Activated CD4-positive, alpha-beta T cell treated with anti-CD3 and anti-CD28 coated beads, Interleukin-2, Interleukin-6, amounts not matched to agents 100 ng/mL and 50 ng/mL, durations not matched to agents 16 hours and 8 hours (primary cell): ENCODE measurements around the gene MYO7A.

Experiments used
- DNase-seq: peaks from one replicate; pipeline ENCODE4 v3.0.0-alpha.2; 2020

The MYO7A gene

DNA sequence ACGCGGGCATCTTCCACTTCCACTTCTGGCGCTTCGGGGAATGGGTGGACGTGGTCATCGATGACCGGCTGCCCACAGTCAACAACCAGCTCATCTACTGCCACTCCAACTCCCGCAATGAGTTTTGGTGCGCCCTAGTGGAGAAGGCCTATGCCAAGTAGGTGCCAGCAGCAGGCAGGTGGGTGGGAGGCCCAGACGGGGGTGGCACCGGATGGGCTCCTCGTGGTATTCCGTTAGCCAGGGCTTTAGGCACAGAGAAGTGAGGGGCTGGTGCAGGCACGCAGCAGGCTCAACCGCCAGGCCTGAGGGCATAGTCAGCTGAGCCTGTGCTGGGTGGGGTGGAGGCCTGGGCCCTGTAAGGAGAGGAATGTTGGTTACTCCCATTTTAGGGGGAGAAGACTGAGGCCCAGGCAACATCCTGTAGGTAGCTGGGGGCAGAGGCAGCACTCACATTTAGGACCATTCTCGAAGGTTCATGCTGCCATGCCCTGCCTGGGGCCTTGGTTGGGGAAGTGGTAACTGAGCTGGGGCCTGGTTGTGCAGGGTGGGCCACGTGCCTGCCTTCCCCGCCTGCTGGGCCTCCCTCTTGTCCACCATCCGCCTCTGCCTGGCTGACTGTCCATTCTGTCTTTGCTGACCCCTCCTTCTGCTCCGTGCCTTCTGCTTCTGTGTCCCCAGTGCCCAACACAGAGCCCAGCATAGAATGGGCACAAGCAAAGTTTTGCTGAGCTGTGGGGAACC is 15.2 kb upstream of the MYO7A start:
- DNase-seq: no peak

DNA sequence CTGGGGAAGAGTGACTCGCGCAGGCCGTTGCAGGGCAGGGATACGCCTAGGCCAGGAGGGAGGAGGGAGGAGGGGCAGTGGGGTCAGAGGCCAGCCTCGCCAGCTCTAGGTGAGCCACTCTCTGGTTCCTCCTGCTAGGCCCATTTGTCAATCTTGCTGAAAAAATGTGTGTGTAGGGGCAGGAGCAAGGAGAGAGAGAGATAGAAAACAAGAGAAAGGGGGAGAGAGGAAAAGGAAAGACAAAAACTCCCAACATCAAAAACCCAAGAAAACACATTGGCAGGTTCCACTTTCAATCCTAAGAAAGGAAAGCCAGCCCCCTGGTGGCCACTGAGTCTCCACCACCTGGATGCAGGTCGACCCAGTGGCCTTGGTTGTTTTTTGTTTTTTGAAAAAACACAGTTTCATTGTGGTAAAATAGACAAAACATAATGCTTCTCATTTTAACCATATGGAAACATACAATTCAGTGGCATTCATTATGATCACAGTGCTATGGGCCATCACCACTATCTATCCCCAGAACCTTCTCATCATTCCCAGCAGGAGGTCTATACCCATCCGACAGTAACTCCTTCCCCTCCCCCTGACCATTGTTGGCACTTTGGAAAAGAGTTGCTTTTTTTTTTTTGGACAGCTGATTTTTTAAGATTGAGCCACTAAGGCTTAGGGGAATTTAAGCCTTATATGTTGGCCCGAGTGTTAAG is 14.5 kb upstream of the MYO7A start:
- DNase-seq: peak; percentile 11

DNA sequence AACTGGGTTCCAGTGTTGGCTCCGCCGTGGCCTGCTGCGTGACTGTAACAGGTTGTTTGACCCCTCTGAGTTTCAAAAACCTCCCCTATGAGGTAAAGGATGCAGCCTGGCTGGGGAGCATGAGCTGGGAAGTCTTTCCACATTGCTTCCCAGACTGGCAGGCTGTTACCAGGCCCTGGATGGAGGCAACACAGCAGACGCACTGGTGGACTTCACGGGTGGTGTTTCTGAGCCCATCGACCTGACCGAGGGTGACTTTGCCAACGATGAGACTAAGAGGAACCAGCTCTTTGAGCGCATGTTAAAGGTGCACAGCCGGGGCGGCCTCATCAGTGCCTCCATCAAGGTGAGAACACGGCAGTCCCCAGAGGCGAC is 14.0 kb upstream of the MYO7A start:
- no peak for DNase-seq

DNA sequence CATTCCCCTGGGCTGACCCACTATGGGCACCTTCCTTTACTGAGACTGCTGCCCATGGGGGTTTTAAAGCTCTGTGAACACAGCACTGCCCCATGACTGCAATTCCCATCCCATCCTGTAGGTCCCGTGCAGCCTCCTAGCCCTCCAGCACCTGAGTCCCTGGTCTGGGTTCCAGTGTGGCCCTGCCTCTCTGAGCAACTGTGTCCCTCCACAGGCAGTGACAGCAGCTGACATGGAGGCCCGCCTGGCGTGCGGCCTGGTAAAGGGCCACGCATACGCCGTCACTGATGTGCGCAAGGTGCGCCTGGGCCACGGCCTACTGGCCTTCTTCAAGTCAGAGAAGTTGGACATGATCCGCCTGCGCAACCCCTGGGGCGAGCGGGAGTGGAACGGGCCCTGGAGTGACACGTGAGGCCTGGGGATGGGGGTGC is 12.8 kb upstream of the MYO7A start:
- no peak for DNase-seq

DNA sequence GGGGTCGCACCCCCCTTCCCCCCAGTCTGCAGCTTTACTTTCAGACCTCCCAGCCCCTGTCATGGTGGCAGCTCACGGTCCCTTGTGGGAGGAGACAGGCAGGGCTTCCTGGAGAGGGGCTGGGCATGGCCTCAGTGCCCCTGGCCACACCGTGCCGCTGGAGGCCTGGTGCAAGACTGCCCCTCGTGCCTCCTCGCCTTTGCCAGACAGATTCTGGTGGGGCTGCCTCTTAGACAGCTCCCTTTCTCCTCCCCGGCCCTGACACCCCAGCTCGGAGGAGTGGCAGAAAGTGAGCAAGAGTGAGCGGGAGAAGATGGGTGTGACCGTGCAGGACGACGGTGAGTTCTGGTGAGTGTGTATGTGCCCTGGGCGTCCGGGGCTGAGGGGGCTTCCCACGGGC is 12.1 kb upstream of the MYO7A start:
- DNase-seq: no peak

DNA sequence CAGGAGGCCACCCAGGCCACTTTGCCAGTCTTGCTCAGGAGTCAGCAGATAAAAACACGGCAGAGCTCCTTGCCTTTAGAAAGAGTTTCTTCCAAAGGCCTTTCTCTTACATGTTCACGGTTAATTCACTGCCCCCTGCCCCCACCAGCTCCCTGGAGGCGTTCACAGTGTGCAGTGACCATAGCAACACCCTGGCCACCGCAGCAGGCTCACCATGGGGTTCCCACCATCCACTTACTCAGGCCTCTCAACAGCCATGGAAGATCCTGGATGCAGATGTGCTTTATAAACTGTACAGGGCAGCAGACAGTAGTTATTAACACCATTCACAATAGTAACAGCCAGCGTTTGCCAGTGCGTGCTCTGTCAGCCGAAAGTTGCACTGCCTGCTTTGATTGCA is 10.6 kb upstream of the MYO7A start:
- no peak for DNase-seq

DNA sequence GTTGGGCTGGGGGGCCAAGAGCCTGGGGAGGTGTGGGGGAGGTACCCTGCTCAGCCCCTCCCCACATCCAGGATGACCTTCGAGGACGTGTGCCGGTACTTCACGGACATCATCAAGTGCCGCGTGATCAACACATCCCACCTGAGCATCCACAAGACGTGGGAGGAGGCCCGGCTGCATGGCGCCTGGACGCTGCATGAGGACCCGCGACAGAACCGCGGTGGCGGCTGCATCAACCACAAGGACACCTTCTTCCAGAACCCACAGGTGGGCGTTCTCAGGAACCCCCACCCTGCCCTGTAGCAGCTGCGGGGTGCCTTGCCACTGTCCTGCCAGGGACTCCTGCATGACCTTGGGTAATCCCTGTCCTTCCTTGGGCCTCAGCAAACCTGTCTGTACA is 10.0 kb upstream of the MYO7A start:
- no peak for DNase-seq

DNA sequence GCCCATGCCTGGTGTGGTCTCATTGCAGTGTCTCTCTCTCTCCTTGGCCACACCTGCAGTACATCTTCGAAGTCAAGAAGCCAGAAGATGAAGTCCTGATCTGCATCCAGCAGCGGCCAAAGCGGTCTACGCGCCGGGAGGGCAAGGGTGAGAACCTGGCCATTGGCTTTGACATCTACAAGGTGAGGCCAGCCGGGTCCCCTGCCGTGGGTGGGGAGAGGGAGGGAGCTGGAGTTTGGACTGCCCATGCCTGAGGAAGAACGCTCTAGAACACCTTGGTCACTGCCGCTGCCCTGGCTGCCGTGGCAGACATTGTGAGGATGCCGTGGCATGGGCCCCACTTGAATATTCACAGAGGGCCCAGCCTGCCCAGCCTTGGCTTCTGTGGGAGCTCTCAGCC is 9.1 kb upstream of the MYO7A start:
- no peak for DNase-seq

DNA sequence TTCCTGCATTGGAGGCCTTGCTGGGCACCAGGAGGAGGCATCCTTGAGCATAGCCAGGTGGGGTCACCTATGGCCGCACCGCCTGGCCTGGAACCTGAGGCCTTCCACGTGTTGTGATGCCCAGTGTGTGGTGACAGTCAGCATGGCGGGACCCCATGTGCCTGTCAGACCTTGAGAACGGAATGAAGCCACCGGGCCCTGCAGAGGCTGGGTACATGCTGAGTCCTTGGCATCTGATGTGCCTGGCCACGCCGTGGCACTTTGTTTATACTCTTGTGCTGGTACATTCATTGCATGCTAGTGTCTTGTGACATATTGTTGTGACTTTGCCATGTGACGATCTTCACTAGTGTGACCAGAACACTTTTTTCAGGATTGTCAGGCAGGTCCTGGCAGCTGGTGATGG is 8.5 kb upstream of the MYO7A start:
- no peak for DNase-seq

DNA sequence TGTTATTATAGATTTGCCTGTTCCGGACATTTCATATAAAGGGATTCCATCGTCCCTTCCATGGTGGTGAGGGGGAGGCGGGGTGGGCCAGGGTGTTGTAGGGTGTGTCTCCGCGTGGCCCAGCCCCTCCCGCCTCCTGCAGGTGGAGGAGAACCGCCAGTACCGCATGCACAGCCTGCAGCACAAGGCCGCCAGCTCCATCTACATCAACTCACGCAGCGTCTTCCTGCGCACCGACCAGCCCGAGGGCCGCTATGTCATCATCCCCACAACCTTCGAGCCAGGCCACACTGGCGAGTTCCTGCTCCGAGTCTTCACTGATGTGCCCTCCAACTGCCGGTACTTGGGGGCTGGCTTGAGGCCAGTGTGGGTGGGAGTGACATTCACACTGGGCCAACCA is 7.5 kb upstream of the MYO7A start:
- no peak for DNase-seq

DNA sequence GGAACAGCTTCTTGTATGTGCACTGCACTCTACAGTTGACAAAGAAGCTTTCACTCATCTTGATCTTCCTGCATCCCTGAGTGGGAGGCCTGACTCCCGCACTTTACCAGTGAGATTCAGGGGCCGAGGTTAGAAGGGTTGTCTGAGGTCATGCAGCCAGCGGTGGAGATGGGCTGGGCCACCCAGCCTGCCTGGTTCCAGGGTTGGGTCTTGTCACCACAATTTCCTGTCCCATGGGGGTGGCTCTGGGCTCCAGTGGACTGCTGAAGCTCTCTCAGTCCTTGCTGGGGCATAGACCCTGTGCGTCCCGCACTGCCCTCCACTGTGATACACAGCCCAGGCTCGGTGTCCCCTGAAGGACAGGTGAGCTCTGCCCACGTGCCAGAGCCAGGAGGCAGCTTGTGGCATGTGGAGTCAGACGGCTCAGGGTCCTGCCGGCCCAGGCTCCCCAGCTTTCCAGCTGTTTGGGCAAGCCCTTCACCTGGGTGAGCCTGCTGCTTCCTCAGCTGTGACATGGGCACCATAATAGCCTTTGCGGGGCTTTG is 6.9 kb upstream of the MYO7A start:
- DNase-seq: no peak

DNA sequence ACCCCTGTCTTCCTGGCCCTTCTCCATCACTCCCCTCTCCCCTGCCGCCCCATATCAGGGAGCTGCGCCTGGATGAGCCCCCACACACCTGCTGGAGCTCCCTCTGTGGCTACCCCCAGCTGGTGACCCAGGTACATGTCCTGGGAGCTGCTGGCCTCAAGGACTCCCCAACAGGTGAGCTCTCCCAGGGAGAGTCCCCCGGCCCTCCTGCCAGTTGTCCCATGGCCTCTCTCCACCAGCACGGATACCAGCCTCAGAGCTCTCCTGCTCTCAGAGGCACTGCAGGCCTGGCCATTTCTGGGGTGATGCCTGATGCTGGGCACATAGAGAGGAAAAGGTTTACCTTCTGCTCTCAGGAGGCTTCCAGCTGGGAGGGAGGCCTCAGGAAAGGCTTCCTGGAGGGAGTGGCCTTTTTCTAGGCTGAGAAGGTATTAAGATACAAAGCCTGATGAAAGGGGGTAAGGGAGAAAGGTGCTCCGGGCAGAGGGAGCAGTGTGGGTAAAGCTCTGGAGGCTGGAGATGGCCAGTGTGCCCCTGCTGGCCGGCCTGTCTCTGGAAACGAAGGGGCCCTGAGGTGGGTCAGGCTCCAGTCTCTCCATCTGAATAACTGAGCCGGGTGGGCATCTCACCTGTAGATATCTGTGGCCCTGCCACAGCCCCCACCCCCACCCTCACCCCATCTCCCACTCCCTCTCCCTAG is 6.0 kb upstream of the MYO7A start:
- no peak for DNase-seq

DNA sequence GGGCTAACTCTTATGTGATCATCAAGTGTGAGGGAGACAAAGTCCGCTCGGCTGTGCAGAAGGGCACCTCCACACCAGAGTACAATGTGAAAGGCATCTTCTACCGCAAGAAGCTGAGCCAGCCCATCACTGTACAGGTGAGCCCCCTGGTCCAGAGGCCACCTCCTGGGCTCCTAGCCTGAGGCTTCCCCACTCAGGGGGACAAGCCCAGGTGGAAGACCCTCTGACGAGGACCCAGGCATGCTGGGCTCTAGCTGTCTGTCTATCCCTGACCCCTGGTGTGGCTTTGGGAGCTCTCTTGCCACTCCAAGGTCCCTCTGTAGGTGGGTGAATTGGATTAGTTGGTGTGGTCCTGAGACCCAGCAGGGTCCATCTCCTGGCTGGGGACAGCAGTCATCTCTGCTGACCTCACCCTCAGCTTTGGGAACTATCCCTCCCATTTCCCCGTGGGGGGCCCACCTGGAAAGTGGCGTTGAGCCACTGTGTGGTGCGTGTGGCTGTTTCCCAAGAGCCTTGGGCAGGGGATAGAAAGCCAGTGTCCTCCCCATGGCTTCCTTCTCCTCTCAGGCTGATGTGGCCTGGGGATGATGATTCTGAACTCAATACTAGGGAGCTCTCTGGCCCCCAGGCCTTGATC is 5.4 kb upstream of the MYO7A start:
- DNase-seq: no peak

DNA sequence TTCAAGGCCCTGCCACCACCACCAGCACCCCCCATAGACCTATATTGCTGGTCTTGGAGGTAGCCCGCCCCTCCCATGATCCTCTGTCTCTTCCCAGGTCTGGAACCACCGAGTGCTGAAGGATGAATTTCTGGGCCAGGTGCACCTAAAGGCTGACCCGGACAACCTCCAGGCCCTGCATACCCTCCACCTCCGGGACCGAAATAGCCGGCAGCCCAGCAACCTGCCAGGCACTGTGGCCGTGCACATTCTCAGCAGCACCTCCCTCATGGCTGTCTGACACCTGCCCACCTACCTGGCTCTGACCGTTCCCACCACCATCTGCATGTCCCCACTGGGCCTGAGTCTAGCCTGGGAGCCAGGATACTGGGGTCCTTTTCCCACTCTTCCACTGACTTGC is 4.5 kb upstream of the MYO7A start:
- no peak for DNase-seq

DNA sequence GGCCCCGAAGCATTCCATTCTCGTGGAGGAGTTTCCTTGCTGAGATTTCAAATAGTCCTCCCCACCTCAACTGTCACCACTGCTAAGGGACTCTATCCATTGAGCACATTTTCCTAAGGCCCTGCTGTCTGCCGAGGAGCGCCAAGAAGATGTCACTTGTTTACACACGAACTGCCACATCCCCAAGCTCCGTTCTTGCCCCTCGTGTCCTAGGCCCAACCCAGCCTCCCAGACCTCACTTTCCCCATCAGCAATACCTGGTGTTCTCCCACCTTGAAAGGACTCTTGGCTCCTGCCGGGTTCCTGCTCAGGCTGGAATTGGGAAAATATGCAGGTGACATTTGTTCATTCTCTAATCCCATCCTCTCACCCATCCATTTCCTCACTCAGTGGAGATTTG is 4.0 kb upstream of the MYO7A start:
- DNase-seq: no peak

DNA sequence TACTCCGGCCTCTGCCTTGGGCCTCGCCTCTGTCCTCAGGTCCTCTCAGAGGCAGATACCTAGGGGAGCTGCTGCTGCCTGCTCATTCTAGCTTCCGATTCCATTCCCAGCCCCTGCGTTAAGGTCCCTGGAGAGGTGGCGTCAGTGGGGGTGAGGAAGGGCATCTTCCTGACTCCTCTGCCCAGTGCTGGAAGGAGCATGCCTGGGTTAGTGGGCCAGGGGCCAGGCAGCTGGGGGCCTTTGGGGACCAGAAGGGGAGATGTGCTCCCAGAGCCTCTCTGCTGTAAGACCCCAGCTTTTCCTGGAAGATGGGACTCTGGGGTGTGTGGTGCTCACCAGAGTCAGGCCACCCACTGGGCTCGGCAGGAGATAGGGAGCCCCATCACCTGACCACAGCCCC is 3.6 kb upstream of the MYO7A start:
- no peak for DNase-seq

DNA sequence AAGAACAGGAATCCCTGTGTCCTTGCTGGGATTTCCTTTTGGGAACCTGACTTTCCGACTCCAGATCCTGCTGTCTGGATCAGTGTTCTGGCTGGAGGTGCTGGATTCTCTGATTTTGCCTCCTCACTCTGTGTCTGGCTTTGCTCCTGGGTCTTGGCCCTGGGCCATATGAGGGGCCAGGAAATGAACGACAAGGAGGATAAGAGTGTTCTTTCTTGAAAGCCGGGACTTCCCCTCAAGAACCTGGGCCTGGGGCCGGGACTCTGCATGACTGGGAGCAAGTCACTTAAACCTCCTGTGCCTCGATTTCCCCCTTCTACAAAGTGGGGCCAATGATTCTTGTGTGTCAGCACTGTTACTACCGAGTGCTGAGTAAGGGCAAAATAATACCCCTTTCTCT is 2.9 kb upstream of the MYO7A start:
- DNase-seq: no peak

DNA sequence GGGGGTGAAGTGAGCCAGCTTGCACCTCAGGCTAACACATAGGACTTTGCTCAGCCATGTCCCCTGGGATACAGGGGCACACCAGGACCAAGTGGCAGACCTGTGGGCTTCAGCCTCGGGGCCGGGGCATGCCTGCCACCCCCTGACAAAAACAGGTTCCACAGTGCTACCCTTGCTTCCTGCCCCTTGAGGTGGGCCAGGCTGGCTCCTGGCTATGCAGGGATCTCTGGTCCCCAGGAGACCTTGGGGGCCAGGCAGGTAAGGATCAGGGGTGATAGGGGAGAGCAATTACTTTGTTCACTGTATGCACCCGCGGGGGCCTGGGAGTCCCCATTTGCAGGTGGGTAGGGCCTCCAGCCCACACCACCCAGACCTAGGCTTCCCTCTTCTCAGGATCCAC is 2.4 kb upstream of the MYO7A start:
- no peak for DNase-seq

DNA sequence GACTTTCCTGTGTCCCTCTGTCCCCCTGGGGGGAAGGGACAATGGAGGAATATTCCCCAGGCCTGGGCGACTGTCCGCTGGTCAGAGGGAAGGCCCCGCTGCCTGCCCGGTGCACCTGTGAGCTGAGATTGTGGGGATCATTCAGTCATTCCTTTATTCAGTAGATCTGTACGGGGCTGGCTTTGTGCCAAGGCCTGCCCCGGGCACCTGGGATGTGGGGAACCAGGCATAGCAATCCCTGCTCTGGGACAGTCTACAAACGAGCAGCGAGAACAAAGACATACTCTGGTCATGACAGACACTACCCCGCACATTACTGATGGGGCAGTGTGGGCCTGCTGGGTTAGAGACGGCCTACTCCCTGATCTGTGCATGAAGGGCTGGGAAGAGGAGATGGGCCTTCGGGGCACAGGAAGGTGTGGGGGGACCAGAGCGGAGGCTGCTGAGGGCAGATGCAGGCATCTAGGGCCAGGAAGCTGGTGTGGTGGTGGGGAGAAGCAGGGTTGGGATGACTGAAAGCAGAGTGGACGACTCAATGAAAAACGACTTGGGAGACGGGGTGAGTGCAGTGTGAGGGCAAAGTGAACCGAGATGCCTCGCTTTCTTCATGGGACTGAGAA is 1.8 kb upstream of the MYO7A start:
- DNase-seq: no peak

DNA sequence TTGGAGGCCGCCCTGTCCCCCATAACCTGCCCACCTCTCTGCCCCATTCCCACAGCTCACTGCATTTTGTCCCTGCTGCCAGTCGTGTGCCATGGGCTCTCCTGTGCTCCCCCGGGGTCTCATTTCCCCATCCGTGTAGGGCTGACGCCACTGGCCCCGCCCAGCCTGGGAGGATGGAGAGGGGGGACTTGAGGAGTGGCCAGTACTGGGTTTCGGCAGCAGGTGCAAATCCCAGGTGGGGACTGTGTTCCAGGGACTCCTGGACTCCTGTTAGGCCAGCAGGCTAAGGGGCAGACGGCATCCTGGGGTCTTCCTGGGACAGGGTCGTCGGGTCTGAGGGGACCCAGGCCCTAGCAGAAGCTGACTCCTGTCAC is 1.2 kb upstream of the MYO7A start:
- DNase-seq: no peak

DNA sequence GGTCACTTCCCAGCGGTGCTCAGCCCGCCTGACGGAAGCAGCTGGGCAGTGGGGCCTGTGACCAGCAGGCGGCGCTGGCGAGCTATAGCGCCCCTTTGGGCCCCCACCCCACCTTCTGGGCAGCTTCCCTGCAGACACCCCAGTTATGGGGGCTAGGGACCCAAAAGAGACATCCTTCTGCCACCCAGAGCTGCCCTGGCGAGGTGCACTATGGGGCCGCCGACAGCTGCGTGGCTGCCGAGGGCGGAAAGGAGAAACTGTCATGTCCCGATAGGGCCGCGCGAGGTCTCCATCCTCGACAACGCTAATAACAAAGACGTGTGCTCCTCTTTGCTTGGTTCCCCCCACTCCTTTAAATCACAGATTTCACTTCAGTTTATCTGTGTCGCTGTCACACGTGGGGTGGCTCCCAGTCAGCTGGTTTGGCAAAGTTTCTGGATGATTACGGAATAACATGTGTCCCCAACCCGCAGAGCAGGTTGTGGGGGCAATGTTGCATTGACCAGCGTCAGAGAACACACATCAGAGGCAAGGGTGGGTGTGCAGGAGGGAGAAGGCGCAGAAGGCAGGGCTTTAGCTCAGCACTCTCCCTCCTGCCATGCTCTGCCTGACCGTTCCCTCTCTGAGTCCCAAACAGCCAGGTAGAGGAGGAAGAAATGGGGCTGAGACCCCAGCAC is 673 bp upstream of the MYO7A start:
- peak; percentile 64 for DNase-seq

DNA sequence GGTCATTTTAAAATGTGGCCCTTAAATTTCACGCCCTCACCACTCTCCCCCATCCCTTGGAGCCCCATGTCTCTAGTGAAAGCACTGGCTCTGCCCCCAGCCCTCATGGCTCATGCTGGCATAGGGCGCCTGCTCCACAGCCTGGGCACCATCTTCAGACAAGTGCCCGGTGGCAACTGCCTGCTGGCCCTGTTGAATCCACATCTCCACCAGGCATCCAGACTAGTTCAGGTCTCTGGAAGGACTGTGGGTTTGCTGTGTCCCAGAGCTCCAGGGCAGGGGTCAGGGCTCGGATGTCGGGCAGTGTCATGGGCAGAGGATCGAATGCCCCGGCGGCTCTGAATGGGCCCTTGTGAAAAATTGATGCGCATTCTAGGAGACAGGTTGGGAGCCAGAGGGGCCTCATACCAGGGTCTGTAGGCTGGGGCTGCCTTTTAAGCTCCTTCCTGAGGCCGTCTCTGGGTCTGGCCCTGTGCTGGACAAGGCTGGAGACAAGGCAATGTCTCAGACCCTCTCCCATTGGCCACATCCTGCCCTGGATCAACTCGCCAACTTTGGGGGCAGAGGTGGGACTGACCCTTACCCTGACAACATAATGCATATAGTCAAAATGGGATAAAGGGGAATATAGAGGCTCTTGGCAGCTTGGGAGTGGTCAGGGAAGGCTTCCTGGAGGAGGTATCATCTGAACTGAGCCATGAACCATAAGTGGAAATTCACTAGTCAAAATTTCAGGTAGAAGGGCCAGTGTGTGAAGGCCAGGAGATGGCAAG is 1.2 kb downstream of the MYO7A start:
- DNase-seq: no peak
